Fibroblast of lung (primary cell): ENCODE results near the gene TMEM176B.

Experiments
- CTCF ChIP-seq, 2 donors: IDR thresholded peaks in 1 of 2; conservative IDR thresholded peaks in 1 of 2; 1 replicate in 1 of 2; 2 replicates in 1 of 2; pipeline ENCODE4 v1.5.1; 2011 to 2012; ENCODE audit warnings: low read length in 2 of 2, control low read depth in 1 of 2, inconsistent platforms in 1 of 2, low read depth in 1 of 2, mild to moderate bottlenecking in 1 of 2
- EZH2 ChIP-seq: IDR thresholded peaks from 2 replicates; pipeline ENCODE4 v1.5.1; 2012; ENCODE audit warnings: low read length, control low read depth, mild to moderate bottlenecking; ENCODE audit errors: missing control alignments

- TF ChIP-seq CTCF (conservative IDR thresholded peaks at IDR 0.05 in 1 of 2, IDR thresholded peaks at IDR 0.05 in 1 of 2; ENCODE audit: low read depth in 1 of 2, low read length in 2 of 2) = no peak
- TF ChIP-seq EZH2 = no peak
These were observed 4.6 kb upstream of the TMEM176B start for GRCh38 chr7:150804802-150805201.
